UCSD-AML1 (cell line): ENCODE data around the gene PTPDC1.

Experiments
- DNase-seq: peaks from one replicate; lab custom pipeline; 2025; ENCODE audit not compliant: unreplicated experiment; lab: John Stamatoyannopoulos, UW

The PTPDC1 gene

GRCh38 chr9:94084314-94084713 is at the start of gene PTPDC1:
Gene PTPDC1, plus strand, starts transcription at chr9:94084464. Its CDS starts 67 bp downstream, at chr9:94084531.
- no peak for DNase-seq

GRCh38 chr9:94034511-94034910 is 49.8 kb upstream of the PTPDC1 start:
- no peak for DNase-seq

GRCh38 chr9:94039786-94040185 is 44.5 kb upstream of the PTPDC1 start:
- no peak for DNase-seq

- DNase-seq, result no peak
Observed at GRCh38 chr9:94042516-94043360, 41.5 kb upstream of the PTPDC1 start.

- no peak for DNase-seq
Observed at GRCh38 chr9:94054716-94055115, 29.5 kb upstream of the PTPDC1 start.

- no peak for DNase-seq
Observed at GRCh38 chr9:94056442-94056974, 27.8 kb upstream of the PTPDC1 start.

- no peak for DNase-seq
Observed at GRCh38 chr9:94057918-94058317, 26.3 kb upstream of the PTPDC1 start.

- DNase-seq, result no peak
Observed at GRCh38 chr9:94061864-94062263, 22.4 kb upstream of the PTPDC1 start.

GRCh38 chr9:94065535-94065961 is 18.7 kb upstream of the PTPDC1 start:
- peak; percentile 62 for DNase-seq

- DNase-seq, result no peak
Observed at GRCh38 chr9:94068257-94068656, 16.0 kb upstream of the PTPDC1 start.

- no peak for DNase-seq
Observed at GRCh38 chr9:94076557-94076956, 7.7 kb upstream of the PTPDC1 start.

GRCh38 chr9:94078086-94078485 is 6.2 kb upstream of the PTPDC1 start:
- no peak for DNase-seq

GRCh38 chr9:94079236-94079635 is 5.0 kb upstream of the PTPDC1 start:
- DNase-seq, result no peak

GRCh38 chr9:94080249-94080648 is 4.0 kb upstream of the PTPDC1 start:
- no peak for DNase-seq

- DNase-seq, result no peak
Observed at GRCh38 chr9:94081435-94081834, 2.8 kb upstream of the PTPDC1 start.

GRCh38 chr9:94081864-94082463 is 2.3 kb upstream of the PTPDC1 start:
- DNase-seq, result no peak

GRCh38 chr9:94082553-94082952 is 1.7 kb upstream of the PTPDC1 start:
- DNase-seq, result no peak

- no peak for DNase-seq
Observed at GRCh38 chr9:94082956-94083355, 1.3 kb upstream of the PTPDC1 start.

- DNase-seq, result no peak
Observed at GRCh38 chr9:94083384-94083783, 880 bp upstream of the PTPDC1 start.

GRCh38 chr9:94085062-94085639 is 887 bp downstream of the PTPDC1 start:
- DNase-seq, result no peak

- no peak for DNase-seq
Observed at GRCh38 chr9:94086486-94087345, 2.5 kb downstream of the PTPDC1 start.
